Type B pancreatic cell (in vitro differentiated cells): ENCODE results near the gene MRPL11. TPM values are rescaled to one million over a fixed set of nuclear protein-coding genes. Genes with fewer than 3 reads are reported as not detected.
A peak's percentile ranks its signal among the peaks of the same experiment; 100 is the strongest.

ENCODE experiments used
- DNase-seq: peaks from one replicate; pipeline ENCODE4 v3.0.0; 2021; ENCODE audit warnings: mixed read lengths; ENCODE audit not compliant: unreplicated experiment; ENCODE audit errors: extremely low spot score
- H3K27ac Mint-ChIP-seq: 2 replicates; pipeline ENCODE4 v1.8.0; 2021; ENCODE audit warnings: mild to moderate bottlenecking, mixed read lengths
- H3K27me3 Mint-ChIP-seq: 2 replicates; pipeline ENCODE4 v1.8.0; 2021; ENCODE audit warnings: mixed read lengths
- H3K36me3 Mint-ChIP-seq: 2 replicates; pipeline ENCODE4 v1.8.0; 2021; ENCODE audit warnings: mixed read lengths
- H3K4me1 Mint-ChIP-seq: one replicate; pipeline ENCODE4 v1.8.0; 2021; ENCODE audit warnings: mixed read lengths; ENCODE audit not compliant: unreplicated experiment
- H3K4me3 Mint-ChIP-seq: 2 replicates; pipeline ENCODE4 v1.8.0; 2021; ENCODE audit warnings: mild to moderate bottlenecking, mixed read lengths
- H3K9me3 Mint-ChIP-seq: 2 replicates; pipeline ENCODE4 v1.8.0; 2021; ENCODE audit warnings: mixed read lengths
- long read RNA-seq: library from polyadenylated mRNA; unstranded; transcript quantifications from one replicate; pipeline ENCODE4 v2.0.0, GENCODE V29; 2020
- total RNA-seq: library from RNA; stranded (reverse); gene quantifications from 2 replicates; pipeline ENCODE4 v1.2.1, GENCODE V29; 2021; ENCODE audit warnings: low replicate concordance
- TF ChIP-seq, protein P1 (sequence below): fragments of 200-600 bp; sonication (generic); conservative IDR thresholded peaks from 2 replicates; pipeline ENCODE4 v1.5.0; 2021; ENCODE audit warnings: antibody characterized with exemption, mild to moderate bottlenecking

Gene MRPL11
- total RNA-seq = 53.0 and 69.8 TPM in 2 replicates
- long read RNA-seq, transcript MRPL11-201 (5 exons, 1,605 nt) = major isoform, 46 of 58 reads
- long read RNA-seq, transcript MRPL11-203 (5 exons, 1,527 nt) = minor isoform, 7 of 58 reads
- long read RNA-seq, partial matches to known transcripts = 1 of 58 reads
- long read RNA-seq, other reads (novel, unspliced or antisense) = 4 of 58 reads

DNA sequence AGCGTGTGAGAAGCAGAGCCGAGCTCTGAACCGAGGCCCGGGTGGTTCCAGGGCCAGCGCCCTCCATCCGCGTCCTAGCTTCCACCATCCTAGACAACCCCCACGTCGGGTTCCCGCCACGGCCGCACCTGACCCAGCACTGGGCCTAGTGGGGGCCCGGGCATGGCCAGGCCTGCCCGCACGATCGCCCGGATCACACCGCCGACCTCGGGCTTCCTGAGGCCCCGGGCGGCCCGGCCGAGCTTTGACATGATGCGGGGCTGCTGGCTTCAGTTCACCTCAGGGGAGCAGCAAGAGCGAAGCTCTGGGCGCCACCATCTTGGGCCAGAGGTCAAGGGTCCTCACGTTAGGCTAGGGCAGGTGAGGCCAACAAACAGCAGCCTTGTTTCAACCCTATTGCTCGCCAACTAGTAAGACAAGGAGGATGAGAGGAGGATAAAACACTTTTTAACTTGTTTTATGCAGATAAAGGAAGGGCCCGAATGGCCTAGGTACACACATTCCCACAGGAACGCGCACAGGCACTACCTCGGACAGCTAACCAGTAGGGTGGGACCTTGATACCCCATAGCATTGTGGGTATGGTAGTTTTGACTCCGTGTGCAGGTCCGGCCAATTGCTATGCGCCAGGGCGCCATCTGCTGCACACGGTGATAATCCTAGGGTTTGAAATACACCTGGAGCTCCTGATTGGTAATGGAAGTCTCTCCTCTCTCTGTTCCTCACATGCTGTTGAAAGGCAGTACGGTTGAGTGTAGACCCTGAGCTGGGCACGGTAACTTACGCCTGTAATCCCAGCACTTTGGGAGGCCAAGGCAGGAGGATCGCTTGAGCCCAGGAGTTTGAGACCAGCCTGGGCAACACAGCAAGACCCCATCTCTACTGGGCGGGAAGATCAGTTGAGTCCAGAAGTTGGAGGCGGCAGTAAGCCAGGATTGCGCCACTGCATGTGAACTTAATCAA is at the start of gene MRPL11:
MRPL11 (minus strand) TSS at position 345 of the 963 bp plus-strand sequence; CDS start at position 251, 94 bp downstream.
- H3K4me3 Mint-ChIP-seq = peak within 1 kb of the TSS; percentile 97
- H3K27ac Mint-ChIP-seq = peak within 1 kb of the TSS; percentile 97
- peak; percentile 88 for DNase-seq
- peaks cover 11% of the 10 kb centered on the region for H3K4me1 Mint-ChIP-seq
- peaks cover 7% of the 10 kb centered on the region for H3K9me3 Mint-ChIP-seq
- TF ChIP-seq, protein P1, sequence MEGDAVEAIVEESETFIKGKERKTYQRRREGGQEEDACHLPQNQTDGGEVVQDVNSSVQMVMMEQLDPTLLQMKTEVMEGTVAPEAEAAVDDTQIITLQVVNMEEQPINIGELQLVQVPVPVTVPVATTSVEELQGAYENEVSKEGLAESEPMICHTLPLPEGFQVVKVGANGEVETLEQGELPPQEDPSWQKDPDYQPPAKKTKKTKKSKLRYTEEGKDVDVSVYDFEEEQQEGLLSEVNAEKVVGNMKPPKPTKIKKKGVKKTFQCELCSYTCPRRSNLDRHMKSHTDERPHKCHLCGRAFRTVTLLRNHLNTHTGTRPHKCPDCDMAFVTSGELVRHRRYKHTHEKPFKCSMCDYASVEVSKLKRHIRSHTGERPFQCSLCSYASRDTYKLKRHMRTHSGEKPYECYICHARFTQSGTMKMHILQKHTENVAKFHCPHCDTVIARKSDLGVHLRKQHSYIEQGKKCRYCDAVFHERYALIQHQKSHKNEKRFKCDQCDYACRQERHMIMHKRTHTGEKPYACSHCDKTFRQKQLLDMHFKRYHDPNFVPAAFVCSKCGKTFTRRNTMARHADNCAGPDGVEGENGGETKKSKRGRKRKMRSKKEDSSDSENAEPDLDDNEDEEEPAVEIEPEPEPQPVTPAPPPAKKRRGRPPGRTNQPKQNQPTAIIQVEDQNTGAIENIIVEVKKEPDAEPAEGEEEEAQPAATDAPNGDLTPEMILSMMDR = peak; percentile 67
- H3K36me3 Mint-ChIP-seq = peaks cover 12% of the 10 kb centered on the region
- H3K27me3 Mint-ChIP-seq = peaks cover 5% of the 10 kb centered on the region

DNA sequence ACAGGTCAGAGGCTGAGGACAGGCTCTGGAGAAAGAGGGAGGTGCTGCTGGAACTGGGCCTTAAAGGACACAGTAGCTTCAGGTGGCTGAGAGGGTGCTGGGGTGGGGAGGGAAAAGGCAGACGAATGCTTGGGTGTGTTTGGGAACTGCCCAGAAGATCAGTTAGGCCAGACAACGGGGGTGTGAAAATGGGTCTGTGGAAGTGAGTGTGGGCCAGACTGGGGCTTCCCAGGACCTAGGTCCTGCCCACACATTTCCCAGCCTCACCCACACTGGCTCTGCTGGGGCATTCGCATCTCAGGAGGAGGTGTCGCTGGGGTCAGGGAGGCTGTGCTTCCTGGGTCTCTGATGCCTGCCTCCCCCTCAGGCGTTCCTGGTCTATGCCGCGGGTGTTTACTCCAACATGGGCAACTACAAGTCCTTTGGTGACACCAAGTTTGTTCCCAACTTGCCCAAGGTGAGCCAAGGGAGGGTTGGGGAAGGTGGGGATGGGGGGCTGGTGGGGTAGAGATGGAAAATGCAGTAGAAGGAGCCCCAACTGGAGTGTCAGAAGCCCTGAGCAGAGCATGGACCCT is 46.2 kb upstream of the MRPL11 start:
- Mint-ChIP-seq H3K36me3 (peaks cover 4% of the 10 kb centered on the region), H3K9me3 (no peaks in the 10 kb centered on the region), H3K4me1 (peaks cover 4% of the 10 kb centered on the region), H3K4me3 (no peak overlapping the region), H3K27ac (no peak overlapping the region), H3K27me3 (no peaks in the 10 kb centered on the region)
- TF ChIP-seq, protein P1 = no peak
- no peak for DNase-seq

DNA sequence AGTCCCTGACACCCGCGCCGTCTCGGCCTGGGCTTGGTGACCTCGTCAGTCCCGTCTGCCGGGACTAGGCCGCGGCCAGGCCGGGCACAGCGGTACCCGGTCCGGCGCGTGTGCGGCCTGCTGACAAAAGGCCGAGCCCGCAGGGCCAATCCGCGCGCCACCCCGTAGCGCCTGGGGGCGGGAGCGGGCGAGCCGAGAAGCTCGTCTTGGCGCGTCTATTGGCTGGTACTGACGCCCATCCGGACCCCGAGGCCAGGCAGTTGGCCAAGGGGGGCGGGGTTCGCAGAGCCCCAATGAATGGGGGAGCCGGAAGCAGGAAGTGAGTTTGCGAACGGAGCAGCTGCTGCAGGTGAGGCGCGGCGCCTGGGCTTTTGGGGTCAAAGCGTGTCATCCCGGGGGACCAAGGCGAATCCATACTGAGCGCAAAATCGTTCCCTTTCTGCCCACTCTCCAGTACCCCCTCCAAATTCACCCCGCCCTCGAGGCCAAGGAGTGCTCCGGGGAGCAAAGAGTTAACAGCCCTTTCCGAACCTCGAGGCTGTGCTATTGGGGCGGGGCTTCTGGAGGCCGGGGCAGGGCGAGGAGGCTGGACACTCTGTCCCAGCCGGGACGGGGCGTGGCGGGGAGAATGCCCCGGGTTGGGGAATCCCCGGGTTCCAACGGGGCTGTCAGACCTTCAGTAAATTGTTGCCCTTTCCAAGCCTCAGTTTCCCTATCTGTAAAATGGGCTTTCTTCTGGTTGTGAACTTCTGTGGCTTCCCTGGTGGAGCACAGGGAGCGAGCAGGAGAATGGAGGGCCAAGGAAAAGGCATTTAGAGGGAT is 41.7 kb upstream of the MRPL11 start, which contains the start of gene DPP3:
DPP3 (plus strand) TSS at position 318 of the 822 bp plus-strand sequence. CDS start 1,767 bp downstream, outside the sequence.
- H3K27me3 Mint-ChIP-seq = no peaks in the 10 kb centered on the region
- peaks cover 19% of the 10 kb centered on the region for H3K4me1 Mint-ChIP-seq
- TF ChIP-seq, protein P1 = no peak
- DNase-seq = peak; percentile 97
- H3K36me3 Mint-ChIP-seq = peaks cover 4% of the 10 kb centered on the region
- H3K4me3 Mint-ChIP-seq = peak within 1 kb of the TSS; percentile 94
- H3K27ac Mint-ChIP-seq = peak within 1 kb of the TSS; percentile 89
- H3K9me3 Mint-ChIP-seq = no peaks in the 10 kb centered on the region

DNA sequence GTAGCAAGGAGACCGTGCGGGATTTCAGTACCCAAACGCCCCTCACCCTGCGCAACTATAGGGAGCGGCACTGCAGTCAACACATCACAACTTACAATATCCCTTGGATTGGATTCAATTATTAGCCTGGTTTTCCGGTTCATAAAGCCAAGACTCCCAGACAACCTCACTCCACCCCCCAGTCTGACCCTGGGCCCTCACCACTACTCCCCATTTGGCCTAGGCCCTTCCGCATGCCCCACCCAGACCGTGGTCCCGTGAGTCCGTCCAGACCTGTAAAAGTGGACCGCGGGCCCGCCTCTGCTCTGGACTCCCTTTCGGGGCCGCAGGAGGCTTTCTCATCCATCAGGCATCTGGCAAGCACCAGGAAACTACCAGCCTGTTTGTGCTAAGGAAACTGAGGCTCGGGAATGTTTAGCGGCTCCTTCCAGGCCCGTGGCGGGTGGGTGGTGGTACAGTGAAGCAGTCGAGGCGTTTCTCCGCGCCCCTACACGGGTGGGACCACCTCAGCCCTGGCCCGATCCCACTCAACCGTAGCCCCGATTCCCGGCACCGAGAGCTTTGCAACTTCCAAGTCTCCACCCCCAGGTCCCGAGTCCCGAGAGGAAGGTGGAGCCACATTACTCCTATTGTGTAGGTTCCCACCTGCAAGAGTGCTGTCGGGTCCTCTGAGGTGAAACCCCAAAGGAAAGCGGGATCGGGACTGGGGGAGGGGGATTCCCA is 40.9 kb upstream of the MRPL11 start:
- peak overlapping the region; percentile 89 for H3K27ac Mint-ChIP-seq
- TF ChIP-seq, protein P1 = no peak
- peak overlapping the region; percentile 94 for H3K4me3 Mint-ChIP-seq
- H3K9me3 Mint-ChIP-seq = no peaks in the 10 kb centered on the region
- H3K27me3 Mint-ChIP-seq = no peaks in the 10 kb centered on the region
- peak; percentile 79 for DNase-seq
- H3K36me3 Mint-ChIP-seq = peaks cover 4% of the 10 kb centered on the region
- peaks cover 19% of the 10 kb centered on the region for H3K4me1 Mint-ChIP-seq
